Stimulated activated effector memory CD8-positive, alpha-beta T cell treated with anti-CD3 and anti-CD28 coated beads, Interleukin-12 subunit alpha, Interleukin-12 subunit beta, amount 100 ng/mL, for 72 hours (primary cell): Measurements from ENCODE around the gene TLE7.

ENCODE experiments used
- ATAC-seq: fragments of 150-1000 bp; cut with Tn5 transposase; 2 replicates; pipeline ENCODE4 v1.10.0; 2021
- DNase-seq, 2 donors: peaks; one replicate each; pipeline ENCODE4 v3.0.0; 2021 to 2022; ENCODE audit warnings: low spot score in 2 of 2
- H3K27ac Mint-ChIP-seq: one replicate; pipeline ENCODE4 v1.8.0; 2022; ENCODE audit warnings: mild to moderate bottlenecking, mixed read lengths
- H3K36me3 Mint-ChIP-seq: one replicate; pipeline ENCODE4 v1.8.0; 2022; ENCODE audit warnings: mild to moderate bottlenecking, mixed read lengths
- H3K4me1 Mint-ChIP-seq: one replicate; pipeline ENCODE4 v1.8.0; 2022; ENCODE audit warnings: mixed read lengths
- H3K4me3 Mint-ChIP-seq: one replicate; pipeline ENCODE4 v1.8.0; 2022; ENCODE audit warnings: mild to moderate bottlenecking, mixed read lengths
- H3K9me3 Mint-ChIP-seq: one replicate; pipeline ENCODE4 v1.8.0; 2022; ENCODE audit warnings: mixed read lengths

Gene TLE7

DNA sequence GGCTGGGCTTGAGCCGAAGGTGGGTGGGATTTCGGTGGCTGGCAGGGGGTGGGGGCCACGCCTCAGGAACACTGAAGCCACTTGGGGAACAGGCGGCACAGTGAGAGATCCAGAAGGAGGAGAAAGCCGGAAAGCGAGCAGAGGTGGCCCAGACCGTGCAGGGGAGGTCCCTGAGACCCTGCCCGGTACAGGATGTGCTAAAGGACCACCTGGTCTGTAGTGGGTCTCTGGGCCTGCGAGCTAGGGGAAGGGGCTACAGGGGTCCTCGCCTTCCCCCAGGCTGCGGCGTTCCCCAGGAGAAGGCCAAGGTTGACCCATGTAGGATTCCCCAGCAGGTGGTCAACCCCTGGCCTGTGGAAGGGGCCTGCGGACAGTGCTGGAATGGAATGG, at the start of gene TLE7:
TSS of gene TLE7 (minus strand) at position 4 of the 390 bp plus-strand sequence. CDS start 8,730 bp downstream, outside the sequence.
- Mint-ChIP-seq H3K4me1 (no peaks in the 10 kb centered on the region), H3K27ac (no peak within 1 kb of the TSS), H3K9me3 (peaks cover 8% of the 10 kb centered on the region), H3K36me3 (no peaks in the 10 kb centered on the region), H3K4me3 (no peak within 1 kb of the TSS)
- DNase-seq: no peak
- ATAC-seq: no peak

DNA sequence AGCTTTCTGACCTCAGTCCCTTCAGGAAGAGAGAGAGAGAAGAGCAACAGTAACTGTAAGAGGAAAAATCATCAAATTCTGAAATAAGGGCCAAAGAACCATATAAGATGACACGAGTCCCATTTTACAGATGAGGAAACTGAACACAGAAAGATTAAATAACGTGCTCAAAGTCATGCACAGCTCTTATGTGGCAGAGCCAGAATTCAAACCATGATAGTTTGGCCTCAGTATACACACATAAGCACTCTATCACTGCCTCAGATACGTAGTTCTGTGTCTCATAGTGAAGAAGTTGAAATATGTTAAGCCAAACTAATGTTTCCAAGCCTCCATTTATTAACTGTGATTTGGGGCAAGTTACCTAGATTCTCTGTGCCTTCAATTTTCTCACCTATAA, 49.2 kb upstream of the TLE7 start:
- H3K9me3 Mint-ChIP-seq: no peaks in the 10 kb centered on the region
- H3K27ac Mint-ChIP-seq: no peak overlapping the region
- DNase-seq (no peak), ATAC-seq (no peak)
- peaks cover 5% of the 10 kb centered on the region for H3K4me1 Mint-ChIP-seq
- H3K36me3 Mint-ChIP-seq: no peaks in the 10 kb centered on the region
- H3K4me3 Mint-ChIP-seq: no peak overlapping the region

DNA sequence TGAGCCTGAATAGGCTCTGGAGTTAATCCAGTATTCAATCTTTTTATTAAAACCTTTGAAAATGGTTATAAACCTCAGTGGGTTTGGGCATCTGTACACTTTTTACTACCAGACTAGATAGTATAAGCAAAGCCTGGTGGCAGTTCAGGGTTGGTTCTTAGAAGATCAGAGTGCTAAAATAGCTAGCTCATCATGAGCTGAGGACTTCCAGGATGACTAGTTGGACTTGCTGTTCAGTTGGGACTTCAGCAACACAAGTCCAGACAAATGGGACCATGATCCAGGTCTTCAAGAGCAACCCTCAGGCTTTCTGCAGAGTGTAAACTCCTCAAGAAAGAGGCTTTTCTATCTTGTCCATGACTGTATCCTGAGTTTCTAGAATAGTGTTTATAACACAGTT, 48.5 kb upstream of the TLE7 start:
- Mint-ChIP-seq H3K27ac (no peak overlapping the region), H3K4me1 (peaks cover 5% of the 10 kb centered on the region), H3K9me3 (no peaks in the 10 kb centered on the region), H3K36me3 (no peaks in the 10 kb centered on the region), H3K4me3 (no peak overlapping the region)
- ATAC-seq: no peak
- DNase-seq: no peak

DNA sequence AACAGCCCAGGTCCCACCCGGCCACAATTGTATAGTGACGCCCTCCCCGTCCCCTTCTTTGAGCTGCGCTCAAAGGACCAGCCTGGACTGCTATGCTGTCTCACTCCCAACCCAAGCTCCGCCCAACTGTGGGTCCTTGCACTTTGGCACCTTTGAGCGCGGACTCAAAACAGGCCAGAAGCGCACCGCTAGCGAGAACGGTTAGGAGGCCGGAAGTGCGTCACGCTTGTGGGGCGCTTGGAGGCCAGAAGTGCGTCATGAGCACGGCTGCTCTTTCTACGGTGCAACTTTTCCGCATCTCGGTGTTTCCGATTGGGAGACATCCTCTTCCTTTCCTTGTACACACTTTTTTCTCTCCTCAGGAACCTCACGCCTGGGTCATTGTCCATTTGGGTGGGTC, 47.3 kb upstream of the TLE7 start, which contains the start of gene ZNF19:
TSS of gene ZNF19 (minus strand) at position 203 of the 400 bp plus-strand sequence. CDS start 7,210 bp downstream, outside the sequence.
- Mint-ChIP-seq H3K36me3 (peaks cover 7% of the 10 kb centered on the region), H3K4me3 (no peak within 1 kb of the TSS), H3K9me3 (no peaks in the 10 kb centered on the region), H3K4me1 (peaks cover 5% of the 10 kb centered on the region), H3K27ac (no peak within 1 kb of the TSS)
- DNase-seq: no peak
- no peak for ATAC-seq

DNA sequence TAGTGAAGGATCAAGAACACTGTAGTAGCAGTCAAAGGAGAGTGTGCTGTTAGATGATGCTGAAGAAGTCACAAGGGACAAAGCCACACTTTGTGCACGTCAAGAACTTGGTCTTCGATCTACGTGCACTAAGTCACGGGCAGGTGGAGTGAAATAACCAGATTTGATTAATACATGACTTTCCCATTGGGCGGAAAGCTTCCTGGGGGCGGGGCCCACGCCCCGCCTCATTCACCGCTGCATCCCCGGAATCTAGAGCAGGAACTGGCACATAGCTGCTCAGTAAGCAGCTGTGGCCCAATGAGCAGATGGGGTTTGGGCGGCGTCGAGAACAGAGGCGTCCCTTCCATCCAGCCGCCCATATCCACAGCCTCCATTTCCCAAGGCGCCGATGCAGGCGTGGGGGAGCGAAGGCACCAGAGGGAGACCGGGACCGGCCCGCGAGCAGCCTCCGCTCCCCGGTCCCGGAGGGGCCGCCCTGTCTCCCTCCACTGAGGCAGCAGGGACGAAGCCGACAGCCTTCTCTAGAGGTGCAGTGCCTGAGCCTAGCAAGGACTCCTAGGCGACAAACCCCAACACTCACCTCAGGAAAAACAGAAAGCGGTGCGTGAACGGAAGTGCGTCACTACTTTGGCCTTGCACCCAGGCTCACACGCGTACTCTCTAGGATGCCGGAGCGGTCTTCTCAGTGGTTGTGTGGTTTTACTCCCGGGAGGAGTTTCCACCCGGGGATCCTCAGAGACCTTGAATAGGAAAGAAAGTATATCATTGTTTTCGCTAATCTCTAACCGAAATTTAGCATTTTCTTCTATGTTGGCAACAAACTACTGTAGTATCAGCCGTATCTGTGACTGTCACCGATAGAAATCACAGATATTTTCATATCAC, 42.4 kb upstream of the TLE7 start:
- H3K9me3 Mint-ChIP-seq: no peaks in the 10 kb centered on the region
- peak overlapping the region; percentile 72 for H3K4me3 Mint-ChIP-seq
- peaks cover 14% of the 10 kb centered on the region for H3K36me3 Mint-ChIP-seq
- H3K4me1 Mint-ChIP-seq: peaks cover 31% of the 10 kb centered on the region
- DNase-seq: peak; percentile 57 to 86
- H3K27ac Mint-ChIP-seq: peak overlapping the region; percentile 85
- ATAC-seq: peak; percentile 92

DNA sequence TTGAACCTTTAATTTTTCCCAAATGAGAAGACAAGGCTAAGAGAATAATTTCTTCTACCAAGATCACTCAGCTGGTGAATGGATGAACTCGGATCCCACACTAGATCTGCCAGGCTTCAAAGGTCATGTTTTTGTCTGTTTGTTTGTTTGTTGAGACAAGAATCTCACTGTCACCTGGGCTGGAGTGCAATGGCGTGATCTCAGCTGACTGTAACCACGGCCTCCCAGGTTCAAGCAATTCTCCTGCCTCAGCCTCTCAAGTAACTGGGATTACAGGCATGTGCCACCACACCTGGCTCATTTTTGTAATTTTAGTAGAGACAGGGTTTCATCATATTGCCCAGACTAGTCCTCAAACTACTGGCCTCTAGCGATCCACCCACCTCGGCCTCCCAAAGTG, 40.7 kb upstream of the TLE7 start:
- peaks cover 26% of the 10 kb centered on the region for H3K36me3 Mint-ChIP-seq
- H3K9me3 Mint-ChIP-seq: no peaks in the 10 kb centered on the region
- no peak overlapping the region for H3K27ac Mint-ChIP-seq
- DNase-seq: no peak
- ATAC-seq: no peak
- peaks cover 31% of the 10 kb centered on the region for H3K4me1 Mint-ChIP-seq
- H3K4me3 Mint-ChIP-seq: no peak overlapping the region

DNA sequence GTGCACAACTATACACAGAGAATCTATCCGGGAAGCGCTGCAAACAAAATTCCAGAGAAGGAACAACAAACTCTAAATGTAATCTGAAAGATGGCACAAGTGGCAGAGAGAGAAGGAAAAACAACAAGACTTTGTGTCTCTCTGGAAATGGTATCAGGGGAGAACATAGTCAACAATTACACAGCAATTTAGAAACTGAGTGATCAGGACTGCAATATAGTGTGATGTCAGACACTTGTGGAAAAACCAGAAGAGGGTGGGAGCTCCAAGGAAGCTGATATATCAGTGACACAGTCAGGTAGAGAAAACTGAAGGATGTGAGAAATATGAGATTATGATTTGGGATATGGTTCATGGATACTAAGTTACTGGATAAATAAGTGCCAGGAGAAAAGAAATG, 39.1 kb upstream of the TLE7 start:
- Mint-ChIP-seq H3K9me3 (no peaks in the 10 kb centered on the region), H3K36me3 (peaks cover 37% of the 10 kb centered on the region), H3K4me1 (peaks cover 31% of the 10 kb centered on the region), H3K4me3 (no peak overlapping the region), H3K27ac (peak overlapping the region; percentile 48)
- DNase-seq (no peak), ATAC-seq (no peak)

DNA sequence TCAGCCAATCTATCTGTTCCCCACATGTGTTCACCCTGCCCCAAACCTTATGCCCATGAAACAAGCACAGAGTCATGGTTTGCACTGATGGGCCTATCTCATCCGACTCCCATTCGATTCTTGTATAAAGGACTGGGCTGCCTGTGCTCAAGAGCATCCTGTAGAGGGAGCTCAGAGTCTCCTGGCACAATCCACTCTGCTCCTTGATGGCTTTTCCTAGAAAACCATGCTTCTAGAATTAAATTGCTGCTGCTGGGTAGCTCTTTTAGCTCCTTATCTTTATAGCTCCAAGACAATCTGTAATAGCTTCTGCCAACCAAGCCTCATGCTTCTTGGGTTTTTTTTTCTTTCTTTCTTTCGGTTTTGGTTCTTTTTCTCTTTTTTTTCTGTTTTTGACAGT, 37.6 kb upstream of the TLE7 start:
- Mint-ChIP-seq H3K4me1 (peaks cover 31% of the 10 kb centered on the region), H3K9me3 (no peaks in the 10 kb centered on the region), H3K27ac (peak overlapping the region; percentile 48), H3K4me3 (no peak overlapping the region), H3K36me3 (peaks cover 37% of the 10 kb centered on the region)
- DNase-seq (no peak), ATAC-seq (no peak)

DNA sequence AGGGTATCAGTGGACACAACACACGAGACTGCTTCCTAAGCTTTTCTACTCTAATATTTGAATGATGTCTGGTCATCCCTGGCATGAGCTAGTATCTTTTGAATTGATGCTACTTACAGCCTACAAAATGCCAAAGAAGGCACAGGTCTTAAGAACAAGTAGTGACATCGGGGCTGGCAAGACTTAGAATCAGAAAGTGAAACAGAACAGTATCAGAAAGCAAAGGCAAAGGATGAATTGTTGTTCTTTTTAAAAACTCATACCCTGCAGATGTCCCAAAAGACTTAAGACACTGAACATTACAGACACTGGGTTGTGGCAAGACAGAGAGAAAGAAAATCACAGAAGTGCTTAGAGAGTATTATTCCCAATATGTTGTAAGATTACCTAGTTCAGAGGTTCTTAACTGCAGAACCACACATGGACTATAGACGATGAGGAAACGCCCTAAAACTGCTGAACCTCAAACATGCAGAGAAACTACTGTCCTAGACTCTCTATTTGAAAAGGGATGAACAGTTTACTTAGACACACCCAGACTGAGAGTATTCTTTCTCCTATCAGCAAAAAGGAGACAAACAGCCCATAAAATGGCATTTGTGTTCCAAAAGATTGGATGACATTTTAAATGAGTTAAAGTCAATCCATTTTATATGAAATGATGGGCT, 34.7 kb upstream of the TLE7 start:
- ATAC-seq (no peak), DNase-seq (no peak)
- Mint-ChIP-seq H3K4me3 (no peak overlapping the region), H3K4me1 (peaks cover 16% of the 10 kb centered on the region), H3K27ac (no peak overlapping the region), H3K36me3 (peaks cover 27% of the 10 kb centered on the region), H3K9me3 (no peaks in the 10 kb centered on the region)

DNA sequence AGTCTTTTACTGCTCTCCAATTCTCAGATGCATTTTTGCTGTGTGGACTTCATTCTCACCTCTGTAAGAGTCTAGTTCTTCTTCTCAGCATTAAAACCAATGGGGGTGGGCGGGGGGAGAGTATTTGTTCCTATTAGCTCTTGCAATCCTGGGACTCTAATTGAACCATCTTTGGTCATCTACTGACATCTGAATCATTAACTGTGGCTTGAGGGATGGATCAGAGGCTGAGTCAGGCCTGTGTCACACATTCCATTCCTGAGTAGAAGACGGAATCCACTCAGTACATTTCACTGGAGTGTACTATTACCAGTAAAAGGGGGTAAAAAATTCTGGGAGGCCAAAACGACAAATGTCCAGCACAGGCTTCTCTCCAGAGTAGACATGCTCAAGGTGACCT, 33.0 kb upstream of the TLE7 start:
- Mint-ChIP-seq H3K4me1 (peaks cover 5% of the 10 kb centered on the region), H3K36me3 (peaks cover 27% of the 10 kb centered on the region), H3K9me3 (no peaks in the 10 kb centered on the region), H3K4me3 (no peak overlapping the region), H3K27ac (no peak overlapping the region)
- DNase-seq: no peak
- no peak for ATAC-seq

DNA sequence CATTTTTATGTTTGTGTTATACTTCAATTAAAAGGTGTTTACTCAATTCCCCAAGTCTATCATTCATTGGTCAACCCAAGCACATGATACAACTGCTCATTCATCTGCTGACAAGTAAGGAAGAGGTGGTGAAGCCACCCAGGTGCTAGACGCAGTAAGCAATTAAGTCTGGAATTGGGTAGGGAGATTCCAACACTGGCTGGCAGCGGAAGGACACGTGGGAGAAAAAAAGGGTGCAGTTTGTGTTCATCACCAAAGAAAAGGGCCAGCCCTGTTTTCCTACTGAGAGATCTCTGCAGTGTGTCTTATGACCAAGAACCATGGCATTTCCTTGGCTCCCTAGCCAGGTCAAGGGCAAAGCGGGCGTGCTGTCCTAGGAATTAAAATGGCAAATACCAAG, 32.0 kb upstream of the TLE7 start:
- DNase-seq: no peak
- Mint-ChIP-seq H3K27ac (no peak overlapping the region), H3K9me3 (no peaks in the 10 kb centered on the region), H3K36me3 (peaks cover 27% of the 10 kb centered on the region), H3K4me1 (no peaks in the 10 kb centered on the region), H3K4me3 (no peak overlapping the region)
- no peak for ATAC-seq

DNA sequence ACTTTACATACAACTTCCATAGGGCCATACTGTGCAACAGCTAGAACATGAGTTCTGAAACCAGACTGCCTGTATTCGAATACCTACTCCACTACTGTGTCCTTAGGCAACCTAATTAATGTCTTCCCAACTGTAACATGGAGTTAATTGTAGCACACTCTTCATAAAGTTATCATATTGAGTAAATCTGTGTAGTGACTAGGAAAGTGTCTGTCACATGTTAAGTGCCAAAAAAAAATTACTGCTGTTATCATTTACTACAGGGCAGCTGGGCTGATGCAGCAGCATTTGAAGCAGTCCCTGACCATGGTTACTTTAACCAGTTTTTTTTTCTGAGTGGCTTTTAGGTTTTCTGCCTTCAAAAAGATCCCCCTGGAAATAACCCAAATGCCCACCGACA, 31.1 kb upstream of the TLE7 start:
- Mint-ChIP-seq H3K9me3 (no peaks in the 10 kb centered on the region), H3K36me3 (peaks cover 18% of the 10 kb centered on the region), H3K4me3 (no peak overlapping the region), H3K4me1 (no peaks in the 10 kb centered on the region), H3K27ac (no peak overlapping the region)
- no peak for ATAC-seq
- DNase-seq: no peak

DNA sequence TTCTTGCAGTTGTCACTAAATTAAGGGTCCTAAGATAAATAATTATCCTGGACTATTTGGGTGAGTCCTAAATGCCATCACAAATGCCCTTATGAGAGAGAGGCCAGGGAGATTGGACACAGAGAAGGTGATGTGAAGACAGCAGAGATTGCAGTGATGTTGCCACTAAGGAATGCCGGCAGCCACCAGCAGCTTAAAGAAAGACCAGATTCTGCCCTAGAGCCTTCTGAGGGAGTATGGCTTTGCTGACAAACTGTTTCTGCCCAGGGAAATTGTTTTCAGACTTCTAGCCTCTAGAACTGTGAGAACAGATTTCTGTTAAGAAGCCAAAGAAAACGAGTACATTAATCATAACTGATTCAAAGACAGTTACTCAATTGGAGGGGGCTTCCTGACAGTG, 30.2 kb upstream of the TLE7 start:
- DNase-seq: no peak
- no peaks in the 10 kb centered on the region for H3K9me3 Mint-ChIP-seq
- no peak for ATAC-seq
- H3K4me1 Mint-ChIP-seq: no peaks in the 10 kb centered on the region
- no peak overlapping the region for H3K27ac Mint-ChIP-seq
- no peak overlapping the region for H3K4me3 Mint-ChIP-seq
- peaks cover 11% of the 10 kb centered on the region for H3K36me3 Mint-ChIP-seq

DNA sequence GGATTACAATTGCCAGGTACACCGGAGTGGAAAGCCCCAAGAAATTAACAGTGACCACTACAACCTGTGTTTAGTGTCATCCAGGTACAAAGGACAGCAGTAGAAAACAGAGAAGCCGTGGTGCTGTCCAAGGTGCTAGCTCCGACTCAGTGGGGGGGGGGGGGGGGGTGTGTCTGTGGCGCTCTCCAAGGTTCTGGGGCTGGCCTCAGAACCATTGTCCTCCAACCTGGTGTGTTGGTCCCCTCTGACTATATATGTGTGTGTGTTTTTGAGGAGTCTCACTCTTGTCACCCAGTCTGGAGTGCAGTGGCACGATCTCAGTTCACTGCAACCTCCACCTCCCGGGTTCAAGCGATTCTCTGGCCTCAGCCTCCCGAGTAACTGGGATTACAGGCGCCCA, 26.0 kb upstream of the TLE7 start:
- Mint-ChIP-seq H3K27ac (no peak overlapping the region), H3K9me3 (no peaks in the 10 kb centered on the region), H3K4me3 (no peak overlapping the region), H3K36me3 (no peaks in the 10 kb centered on the region), H3K4me1 (peaks cover 9% of the 10 kb centered on the region)
- ATAC-seq (no peak), DNase-seq (no peak)

DNA sequence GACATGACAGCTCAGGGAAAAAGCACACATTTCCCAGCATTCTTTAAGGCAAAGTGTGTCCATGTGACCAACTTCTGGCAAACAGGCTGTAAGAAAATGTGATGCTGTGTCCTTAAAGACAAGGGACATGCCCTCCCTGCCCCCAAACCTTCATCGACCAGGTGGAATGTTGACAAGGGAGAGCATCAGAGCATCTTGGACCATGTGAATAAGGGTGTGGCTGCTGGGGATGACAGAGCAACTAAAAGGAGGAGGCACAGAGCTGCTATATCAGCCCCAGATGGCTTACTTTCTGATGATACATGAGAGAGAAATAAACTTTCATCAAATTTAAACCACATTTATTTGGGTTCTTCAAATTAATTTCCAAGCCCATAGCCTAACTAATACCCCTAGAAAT, 22.4 kb upstream of the TLE7 start:
- Mint-ChIP-seq H3K4me3 (no peak overlapping the region), H3K36me3 (no peaks in the 10 kb centered on the region), H3K4me1 (peaks cover 19% of the 10 kb centered on the region), H3K27ac (no peak overlapping the region), H3K9me3 (no peaks in the 10 kb centered on the region)
- no peak for DNase-seq
- no peak for ATAC-seq
